Stimulated activated CD4-positive, alpha-beta T cell treated with anti-CD3 and anti-CD28 coated beads, TNF-alpha, amount 100 ng/mL, for 48 hours (primary cell): ENCODE measurements around the gene COL1A1.
A peak's percentile ranks its signal among the peaks of the same experiment; 100 is the strongest.

Source experiments
- DNase-seq, 3 donors: peaks; one replicate each; pipeline ENCODE4 v3.0.0-alpha.2; 2020; ENCODE audit warnings: low read depth in 3 of 3

COL1A1 gene

DNA sequence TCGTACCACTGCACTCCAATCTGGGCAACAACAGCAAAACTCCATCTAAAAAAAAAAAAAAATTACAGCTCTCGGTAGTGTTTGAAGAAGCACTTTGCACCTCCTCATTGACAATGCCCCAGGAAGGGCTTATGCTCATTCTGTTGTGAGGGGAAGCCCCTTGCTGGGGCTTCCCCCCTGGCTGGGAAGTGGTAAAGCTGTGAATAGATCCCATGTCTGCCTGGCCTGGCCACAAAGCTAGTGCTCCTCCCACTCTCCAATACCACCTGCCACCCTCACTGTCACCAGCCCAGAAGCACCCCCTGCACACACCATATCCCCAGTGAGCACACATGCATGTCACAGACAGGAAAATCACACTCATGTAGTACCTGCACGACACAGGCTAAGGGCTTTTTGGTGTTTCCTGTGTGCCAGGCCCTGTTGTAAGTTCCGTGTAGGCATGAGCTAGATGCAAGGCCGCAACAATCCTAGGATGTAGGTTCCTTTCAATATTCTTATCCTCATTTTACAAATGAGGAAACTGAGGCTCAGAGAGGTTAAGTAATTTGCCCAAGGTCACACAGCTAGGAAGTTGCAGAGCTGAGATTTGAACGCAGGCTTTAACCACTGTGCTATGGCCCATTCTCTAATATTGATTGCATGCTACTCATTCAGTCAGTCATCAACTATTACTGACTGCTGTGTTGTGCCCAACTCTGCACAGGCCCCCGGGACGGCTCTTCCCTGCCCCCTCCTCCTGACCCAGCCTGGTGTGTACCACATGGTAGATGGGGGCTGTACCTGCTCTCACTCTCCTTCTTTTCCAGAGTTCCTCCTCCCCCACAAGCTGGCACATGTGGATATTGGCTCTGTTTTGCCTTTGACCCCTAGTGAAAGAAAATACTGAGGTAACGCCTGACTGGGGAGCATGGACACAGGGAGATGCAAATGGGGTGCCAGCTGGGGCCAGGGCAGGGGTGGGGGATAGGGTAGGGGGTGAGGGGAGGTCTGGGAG is 11.9 kb upstream of the COL1A1 start:
- DNase-seq: peak in 2 of 3 donors; percentile 20 to 31

- DNase-seq: no peak
Measured at GRCh38 chr17:50212121-50212843, 10.9 kb upstream of the COL1A1 start.

- DNase-seq: no peak
Measured at GRCh38 chr17:50211249-50212120, 10.1 kb upstream of the COL1A1 start.

GRCh38 chr17:50210240-50211225 is 9.1 kb upstream of the COL1A1 start:
- no peak for DNase-seq

DNA sequence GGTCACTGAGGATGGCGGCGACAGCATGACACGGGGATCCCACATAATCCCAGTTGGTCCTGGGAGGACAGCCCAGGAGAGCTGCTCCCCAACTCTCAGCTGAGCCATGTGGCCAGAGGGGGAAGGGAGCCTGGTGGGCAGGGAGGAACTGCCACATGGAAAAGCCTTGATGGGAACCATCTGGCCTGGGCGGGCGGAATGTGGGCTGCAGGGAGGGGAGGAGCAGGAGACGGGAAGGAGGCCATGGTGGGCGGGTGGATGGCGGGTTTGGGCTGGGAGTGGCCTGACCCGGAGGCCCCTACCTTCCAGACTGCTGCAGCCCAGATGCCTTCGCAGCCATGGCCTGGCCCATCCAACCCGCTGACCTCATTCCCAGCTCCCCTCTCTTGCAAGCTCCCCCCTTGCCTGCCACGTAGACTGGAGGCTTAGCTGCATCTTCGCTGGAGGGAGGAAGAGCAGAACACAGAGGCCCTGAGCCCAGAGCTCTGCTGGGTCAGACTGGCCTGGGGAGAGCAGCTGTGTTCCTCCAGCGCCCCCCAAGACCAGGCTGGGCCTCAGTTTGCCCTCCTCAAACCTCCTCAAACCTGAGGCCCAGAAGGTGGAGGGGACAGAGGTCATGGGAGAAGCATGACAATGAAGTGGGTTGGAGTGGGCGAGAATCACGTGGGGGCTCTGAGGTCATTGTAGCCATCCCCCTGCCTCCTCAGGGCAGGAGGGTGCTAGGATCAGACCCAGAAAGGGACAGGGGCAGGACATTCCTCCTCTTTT is 8.2 kb upstream of the COL1A1 start:
- DNase-seq: no peak

DNA sequence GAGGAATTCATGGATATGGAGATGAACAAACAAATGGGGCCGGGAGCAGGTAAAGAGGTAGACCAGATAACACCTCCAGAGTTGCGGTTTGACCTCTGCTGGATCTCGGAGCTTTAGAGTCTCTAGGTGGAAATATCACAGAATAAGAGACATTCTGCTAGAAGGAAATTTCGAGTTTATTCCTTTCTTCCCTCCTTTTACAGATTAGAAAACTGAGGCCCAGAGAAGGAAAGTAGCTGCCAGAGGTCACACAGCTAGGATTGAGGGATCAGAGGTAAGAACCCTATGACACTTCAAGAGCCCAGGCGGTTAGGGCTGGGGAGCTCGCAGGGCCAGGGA is 7.7 kb upstream of the COL1A1 start:
- DNase-seq: no peak

DNA sequence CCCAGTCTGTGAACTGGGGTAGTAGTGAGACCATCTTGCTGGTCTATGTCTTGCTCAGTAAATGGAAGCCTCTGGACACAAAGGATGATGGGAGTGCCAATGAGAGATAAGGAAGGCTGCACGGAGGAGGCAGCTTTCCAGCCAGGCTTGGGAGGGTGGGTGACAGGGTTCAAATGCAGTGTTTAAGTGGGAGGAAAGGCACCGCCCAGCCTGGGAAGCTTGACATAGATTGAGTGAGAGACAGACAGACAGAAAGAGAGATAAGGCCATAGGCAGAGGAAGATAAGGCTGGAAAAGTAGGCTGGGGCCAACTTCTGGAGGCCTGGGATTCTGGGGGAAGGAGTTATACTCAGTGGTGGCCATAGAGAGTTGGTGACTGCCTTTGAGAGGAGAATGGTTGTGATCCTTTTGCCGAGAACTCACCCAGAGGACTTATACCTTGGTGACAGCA is 7.2 kb upstream of the COL1A1 start:
- DNase-seq: no peak

GRCh38 chr17:50207792-50208567 is 6.5 kb upstream of the COL1A1 start:
- DNase-seq: no peak

- DNase-seq: no peak
Measured at GRCh38 chr17:50207315-50207714, 5.9 kb upstream of the COL1A1 start.

DNA sequence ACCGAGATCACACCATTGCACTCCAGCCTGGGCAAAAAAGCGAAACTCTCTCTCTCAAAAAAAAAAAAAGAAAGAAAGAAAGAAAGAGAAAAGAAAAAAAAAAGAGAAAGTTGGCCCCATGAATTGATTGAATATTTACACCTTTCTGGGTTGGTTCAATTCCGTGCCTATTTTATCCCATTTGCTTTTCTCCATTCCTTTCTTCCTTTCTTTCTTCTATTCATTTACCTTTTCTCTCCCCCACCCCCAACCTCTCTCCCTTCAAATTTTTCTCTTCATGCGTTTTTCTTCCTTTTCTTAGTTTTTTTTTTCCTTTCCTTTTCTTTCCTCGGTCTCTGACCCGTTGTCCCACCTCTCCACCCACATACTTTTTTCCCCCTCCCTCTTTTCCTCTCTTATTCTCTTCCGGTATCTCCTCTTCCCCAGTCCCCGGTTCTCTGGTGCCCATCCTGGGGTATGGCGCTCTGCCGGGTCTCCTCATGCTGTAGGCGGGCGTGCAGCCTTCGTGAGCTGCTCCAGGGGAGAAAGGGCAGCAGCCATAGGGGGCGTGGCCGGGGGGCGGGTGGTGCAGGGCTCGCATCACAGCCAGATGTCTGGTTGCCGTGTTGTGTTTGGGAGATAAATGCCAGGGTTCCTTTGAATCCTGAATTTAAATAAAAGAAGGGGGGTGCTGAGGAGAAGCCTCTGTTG is 5.3 kb upstream of the COL1A1 start:
- no peak for DNase-seq

- no peak for DNase-seq
Measured at GRCh38 chr17:50205963-50206505, 4.6 kb upstream of the COL1A1 start.

DNA sequence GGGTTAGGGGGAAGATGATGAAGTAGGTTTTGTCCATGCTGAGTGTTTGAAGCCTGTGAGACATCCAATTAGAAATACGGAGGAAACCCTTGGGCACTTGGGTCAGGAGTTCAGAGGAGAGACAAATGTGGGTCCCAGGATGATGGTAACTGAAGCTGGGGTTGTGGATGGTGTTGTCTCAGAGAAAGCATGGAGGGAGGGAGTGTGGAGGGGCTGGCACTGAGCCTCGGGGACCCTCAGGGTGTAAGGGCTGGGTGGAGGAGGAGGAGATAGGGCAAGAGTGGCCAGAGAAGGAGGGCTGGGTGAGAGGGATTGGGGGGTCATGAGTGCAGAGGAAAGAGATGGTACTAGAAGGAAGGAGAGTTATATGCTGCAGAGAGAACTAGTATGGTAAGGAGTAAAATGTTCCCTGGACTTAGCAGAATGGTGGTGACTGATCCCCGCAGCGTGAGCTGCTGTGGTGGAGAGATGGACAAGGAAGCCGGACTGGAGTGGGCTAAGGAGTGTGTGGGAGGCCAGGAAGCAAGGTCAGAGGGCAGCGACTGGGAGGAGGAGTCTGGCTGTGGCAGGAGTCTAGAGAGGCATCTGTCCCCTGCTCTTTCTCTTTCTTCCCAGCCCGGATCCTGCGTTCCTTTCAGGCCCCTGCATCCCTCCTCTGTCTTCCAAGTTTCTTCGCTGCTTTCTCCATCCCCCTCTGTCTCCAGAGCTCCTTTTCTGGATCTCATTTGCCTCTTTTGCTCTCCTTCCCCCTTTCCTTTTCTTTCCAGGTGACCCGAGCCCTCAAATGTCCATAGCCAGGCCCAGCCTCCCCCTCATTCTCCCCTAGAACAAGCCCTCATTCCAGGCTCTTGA is 3.9 kb upstream of the COL1A1 start:
- DNase-seq: no peak

- no peak for DNase-seq
Measured at GRCh38 chr17:50204431-50204830, 3.0 kb upstream of the COL1A1 start.

- no peak for DNase-seq
Measured at GRCh38 chr17:50203604-50204345, 2.3 kb upstream of the COL1A1 start.

- no peak for DNase-seq
Measured at GRCh38 chr17:50203086-50203485, 1.7 kb upstream of the COL1A1 start.

DNA sequence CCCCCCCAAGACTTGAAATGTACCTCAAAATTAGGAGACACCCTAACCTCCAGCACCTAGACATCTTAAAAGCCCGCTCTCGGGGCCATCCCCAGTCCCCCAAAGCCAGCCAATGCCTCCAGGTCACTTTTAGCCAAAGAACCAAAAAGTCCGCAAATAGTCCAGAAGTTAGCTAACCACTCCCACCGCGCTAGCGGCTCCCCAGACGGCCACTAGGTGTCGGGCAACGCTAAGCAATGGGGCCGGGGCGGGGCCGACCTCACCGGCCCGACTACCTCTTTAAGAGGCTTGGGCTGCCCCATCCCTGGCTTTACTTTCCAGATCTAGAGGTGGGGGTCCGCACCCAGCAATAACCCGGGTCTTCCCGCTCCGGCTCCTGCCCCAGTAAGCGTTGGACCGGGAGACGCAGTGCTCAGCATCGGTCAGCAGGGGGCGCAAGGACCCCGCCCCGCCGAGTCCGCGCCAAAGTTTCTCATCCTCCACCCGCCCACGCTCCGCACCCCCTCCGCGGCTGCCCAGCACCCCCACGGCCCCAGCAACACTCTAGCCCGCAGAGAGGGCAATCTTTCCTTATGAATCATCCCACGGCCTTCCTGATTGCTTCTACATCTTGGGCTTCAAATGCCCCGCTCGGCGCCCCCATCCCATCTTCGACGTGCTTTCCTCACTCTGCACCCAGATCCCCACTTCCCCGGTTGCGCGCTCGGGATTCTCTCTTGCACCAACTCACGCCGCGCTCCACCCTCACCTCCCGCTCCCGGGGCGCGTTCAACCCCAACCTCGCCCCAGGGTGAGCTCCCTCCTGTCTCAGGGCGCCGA is 765 bp downstream of the COL1A1 start:
- peak; percentile 64 to 77 (median 67) for DNase-seq
